GM18505 (cell line): ENCODE measurements around the gene CRK.
"Not testable (repeated sequence)": the region's sequence is repeated elsewhere in the genome, so short reads cannot be mapped to it uniquely, and the experiment has no call there.

Source experiments
- ATAC-seq: cut with Tn5 transposase; IDR thresholded peaks from one replicate; pipeline ENCODE4 v1.9.1; 2021; ENCODE audit not compliant: unreplicated experiment
- POLR2A ChIP-seq: IDR thresholded peaks from 4 replicates; pipeline ENCODE4 v1.6.1; 2011; ENCODE audit warnings: borderline replicate concordance; ENCODE audit not compliant: insufficient read depth, insufficient read length; ENCODE audit errors: extremely low read depth

The CRK gene

DNA sequence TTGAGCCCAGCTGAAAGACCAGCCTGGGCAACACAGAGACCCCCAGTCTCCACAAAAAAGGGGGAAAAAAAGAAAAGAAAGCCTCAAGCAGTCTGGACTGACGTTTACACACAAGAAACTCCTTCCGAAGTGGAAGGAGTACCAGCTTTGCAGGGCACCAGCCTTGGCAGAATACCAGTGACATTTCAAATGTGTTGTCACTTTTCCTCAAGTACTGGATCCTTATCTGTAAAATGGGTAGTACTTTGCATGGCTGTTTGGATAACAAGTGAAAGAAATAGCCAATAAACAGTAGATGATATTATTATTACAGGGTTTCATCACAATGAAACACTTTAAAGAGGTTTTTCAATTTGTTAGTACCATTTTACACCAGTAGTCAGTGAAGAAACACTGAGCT lies 70.2 kb downstream of the CRK start:
- ATAC-seq = no peak
- no peak for TF ChIP-seq POLR2A

DNA sequence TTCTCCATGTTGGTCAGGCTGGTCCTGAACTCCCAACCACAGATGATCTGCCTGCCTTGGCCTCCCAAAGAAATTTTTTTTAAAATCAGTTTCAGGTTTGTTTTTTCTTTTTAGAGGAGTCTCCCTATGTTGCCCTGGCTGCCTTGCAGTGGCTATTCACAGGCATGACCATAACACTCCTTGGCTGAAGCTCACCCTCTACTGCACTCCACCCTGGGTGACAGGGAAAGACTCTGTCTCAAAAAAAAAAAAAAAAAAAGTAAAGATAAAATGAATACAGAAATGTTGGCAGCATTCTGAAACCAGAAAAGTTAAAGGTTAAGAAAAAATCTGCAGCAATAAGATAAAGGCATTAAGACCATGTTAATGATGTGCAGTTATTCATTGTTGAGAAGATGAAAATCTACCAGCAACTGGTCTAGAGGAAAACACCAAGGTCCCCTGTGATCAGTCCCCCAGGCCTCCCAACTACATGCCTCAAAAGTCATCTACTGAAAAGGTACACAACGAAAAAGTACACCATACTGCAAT lies 71.1 kb downstream of the CRK start:
- no peak for TF ChIP-seq POLR2A
- ATAC-seq = no peak

DNA sequence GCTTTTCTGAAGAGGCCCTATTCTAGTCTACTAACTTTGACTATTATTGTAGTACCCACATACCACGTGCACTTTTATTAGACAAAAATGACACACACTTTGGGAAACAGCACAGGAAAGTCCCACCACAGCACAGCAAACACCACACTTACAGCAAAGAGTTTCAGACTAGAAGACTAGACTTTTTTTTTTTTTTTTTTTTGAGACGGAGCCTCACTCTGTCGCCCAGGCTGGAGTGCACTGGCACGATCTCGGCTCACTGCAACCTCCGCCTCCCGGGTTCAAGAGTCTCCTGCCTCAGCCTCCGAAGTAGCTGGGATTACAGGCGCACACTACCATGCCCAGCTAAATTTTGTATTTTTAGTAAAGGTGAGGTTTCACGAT lies 76.1 kb downstream of the CRK start:
- TF ChIP-seq POLR2A = no peak
- no peak for ATAC-seq

DNA sequence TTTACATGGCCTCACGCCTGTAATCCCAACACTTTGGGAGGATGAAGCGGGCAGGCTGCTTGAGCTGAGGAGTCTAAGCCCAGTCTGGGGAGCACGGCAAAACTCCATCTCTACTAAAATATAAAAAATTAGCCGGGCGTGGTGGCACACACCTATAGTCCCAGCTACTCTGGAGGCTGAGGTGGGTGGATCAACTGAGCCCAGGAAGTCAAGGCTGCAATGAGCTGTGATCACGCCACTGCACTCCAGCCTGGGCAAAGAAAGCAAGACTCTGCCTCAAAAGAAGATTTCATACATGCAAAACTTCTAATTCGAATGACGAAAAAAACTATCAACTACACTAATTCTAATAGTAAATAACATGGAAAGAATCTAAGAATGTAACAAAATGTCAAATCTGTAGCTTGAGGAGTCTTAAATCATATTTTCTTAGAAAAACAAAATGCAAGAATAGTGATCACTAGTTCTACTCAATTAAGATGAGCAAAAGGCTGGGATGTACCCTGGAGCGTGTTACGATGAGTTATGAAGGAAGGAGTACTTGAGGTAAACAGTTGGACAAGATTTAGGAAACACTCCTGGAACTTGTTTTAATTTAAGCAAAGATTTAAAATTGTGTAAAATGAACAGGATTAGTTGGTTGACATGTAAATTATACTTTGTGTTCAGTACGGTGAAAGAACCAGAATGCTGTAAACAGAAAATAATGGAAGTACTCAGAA lies 76.7 kb downstream of the CRK start:
- TF ChIP-seq POLR2A = no peak
- ATAC-seq = no peak

DNA sequence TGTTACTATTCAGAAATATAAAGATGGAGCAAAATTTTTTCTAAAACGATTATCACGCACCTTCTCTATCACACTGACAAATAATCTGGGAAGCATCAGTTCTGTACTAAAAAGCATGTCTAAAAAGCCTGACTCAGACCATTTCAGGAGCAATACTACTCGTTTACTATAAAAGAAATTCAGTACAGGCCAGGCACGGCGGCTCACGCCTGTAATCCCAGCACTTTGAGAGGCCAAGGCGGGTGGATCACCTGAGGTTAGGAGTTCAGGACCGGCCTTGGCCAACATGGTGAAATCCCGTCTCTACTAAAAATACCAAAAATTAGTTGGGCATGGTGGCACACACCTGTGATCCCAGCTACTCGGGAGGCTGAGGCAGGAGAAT lies 77.6 kb downstream of the CRK start:
- not testable (repeated sequence) for ATAC-seq

DNA sequence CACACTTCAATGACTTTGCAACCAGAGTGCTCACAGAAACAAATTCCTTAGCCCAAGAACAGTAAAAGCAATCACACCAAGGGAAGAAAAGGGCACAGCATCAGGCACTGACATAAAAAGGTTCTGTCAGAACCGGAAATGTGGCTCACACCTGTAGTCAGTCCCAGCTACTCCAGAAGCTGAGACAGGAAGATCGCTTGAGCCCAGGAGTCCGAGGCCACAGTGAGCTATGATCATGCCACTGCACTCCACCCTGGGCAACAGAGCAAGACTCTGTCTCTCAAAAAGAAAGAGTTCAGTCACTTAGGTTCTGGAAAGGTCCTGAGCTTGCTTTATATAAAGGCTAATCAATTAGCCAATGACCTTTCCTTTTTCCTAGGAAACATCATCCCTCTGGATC lies 78.7 kb downstream of the CRK start:
- ATAC-seq = no peak
- TF ChIP-seq POLR2A = no peak

DNA sequence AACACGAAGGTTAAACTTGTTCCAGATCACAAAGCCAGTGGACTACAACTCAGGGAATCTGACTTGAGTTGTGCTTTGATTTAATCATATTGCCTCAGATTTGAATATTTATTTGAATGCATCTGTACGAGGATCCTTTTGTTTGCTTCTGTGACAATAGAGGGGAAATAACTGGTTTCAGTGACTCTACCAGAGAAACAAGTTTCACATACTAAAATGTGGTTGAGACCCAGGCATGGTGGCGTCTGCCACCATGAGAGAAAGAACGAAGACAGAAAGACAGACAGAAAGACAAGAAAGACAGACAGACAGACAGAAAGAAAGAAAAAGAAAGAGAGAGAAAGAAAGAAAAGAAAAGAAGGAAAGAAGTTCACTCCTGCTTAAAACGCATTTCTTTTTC lies 80.0 kb downstream of the CRK start:
- no peak for ATAC-seq
- no peak for TF ChIP-seq POLR2A

DNA sequence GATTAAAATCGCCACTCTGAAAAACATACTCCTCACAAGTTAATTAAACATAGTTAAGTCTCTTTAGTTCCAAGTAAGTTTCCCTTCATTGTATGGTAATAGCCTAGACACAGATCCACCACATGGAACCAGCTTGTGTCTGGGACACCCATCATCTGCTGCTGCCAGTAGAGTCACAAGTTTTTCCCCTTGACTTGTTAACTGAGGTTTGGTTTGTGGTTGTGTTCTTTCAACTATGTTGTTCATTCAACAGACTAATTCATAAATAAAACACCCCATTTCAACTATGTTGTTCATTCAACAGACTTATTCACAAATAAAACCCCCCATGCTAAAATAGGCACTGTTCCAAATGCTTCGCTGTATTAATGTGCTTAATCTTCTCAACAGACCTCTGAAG lies 80.4 kb downstream of the CRK start:
- TF ChIP-seq POLR2A = no peak
- no peak for ATAC-seq

DNA sequence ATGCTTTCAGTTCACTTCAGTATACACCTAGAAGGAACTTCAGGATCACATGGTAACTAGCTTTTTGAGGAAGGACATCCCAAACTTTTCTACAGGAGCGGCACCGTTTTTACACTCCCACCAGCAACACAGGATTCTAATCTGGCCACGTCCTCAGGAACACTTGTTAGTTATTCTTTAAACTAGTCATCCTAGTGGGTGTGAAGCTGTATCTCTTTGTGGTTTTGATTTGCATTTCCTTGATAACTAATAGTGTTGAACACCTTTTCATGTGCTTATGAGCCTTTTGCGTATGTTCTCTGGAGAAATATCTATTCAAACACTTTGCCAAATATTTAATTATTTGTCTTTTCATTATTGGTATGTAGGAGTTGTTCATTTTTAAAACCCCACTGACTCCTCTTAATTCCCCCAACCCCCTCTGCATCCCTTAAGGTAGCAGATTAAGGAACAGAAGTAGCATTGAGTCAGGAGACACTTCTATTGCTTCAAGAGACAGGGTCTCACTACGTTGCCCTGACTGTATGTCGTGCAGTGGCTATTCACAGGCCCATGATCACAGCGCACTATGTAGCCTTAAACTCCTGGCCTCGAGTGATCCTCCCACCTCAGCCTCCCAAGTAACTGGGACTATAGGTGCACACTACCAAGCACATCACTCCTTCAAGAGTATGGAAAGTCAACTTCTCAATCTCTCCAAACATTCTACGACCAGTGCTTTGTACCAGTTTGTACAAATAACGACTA lies 81.4 kb downstream of the CRK start:
- no peak for ATAC-seq
- no peak for TF ChIP-seq POLR2A

DNA sequence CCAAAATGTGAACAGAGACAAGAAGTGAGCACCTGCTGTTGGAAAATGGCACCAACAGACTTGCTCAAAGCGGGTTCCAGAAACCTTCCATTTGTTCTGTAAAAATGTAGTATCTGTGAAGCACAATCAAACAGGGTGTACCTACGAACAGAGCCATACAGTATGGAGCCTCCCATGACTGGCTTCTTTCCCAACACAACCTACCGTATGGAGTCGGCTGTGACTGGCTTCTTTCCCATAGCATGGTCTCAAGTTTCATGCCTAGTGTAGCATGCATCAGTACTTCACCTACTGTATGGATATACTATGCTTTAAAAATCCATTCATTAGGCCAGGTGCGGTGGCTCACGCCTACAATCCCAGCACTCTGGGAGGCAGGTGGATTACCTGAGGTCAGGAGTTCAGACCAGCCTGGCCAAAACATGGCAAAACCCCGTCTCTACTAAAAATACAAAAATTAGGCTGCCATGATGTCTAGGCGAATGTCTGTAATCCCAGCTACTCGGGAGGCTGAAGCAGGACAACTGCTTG lies 82.3 kb downstream of the CRK start:
- no peak for ATAC-seq
- TF ChIP-seq POLR2A = no peak

DNA sequence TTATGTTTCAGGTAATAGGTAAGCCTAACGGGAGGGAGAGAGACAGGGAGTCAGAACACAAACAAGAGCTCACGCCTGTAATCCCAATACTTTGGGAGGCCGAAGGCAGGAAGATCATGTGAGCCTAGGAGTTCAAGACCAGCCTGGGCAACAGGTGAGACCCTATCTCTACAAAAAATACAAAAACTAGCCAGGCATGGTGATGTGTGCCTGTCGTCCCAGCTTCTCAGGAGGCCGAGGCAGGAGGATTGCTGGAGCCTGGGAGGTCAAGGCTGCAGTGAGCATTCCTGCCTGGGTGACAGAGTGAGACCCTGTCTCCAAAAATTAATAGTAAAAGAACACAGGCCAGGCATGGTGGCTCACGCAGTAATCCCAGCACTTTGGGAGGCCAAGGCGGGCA lies 83.4 kb downstream of the CRK start:
- no peak for ATAC-seq

DNA sequence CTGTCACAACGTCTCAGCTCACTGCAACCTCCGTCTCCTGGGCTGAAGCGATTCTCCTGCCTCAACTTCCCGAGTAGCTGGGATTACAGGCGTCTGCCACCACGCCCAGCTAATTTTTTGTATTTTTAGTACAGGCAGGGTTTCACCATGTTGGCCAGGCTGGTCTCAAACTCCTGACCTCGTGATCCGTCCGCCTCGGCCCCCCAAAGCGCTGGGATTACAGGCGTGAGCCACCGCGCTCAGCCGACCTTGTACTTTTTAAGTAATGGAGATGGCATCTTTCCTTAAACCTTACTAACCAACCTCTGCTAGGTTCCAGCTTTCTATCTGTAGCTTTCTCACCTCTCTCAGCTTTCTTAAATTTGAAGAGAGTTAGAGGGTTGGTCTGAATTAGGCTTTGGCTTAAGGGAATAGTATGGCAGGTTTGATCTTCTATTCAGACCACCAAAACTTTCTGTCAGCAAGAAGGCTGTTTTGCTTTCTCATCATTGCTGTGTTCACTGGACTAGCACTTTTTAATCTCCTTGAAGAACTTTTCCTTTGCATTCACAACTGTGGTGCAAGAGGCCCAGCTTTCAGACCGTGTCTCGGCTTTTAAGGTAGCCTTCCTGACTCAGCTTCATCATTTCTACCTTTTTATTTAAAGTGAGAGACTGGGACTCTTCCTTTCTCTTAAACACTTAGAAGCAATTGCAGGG lies 84.0 kb downstream of the CRK start:
- no peak for TF ChIP-seq POLR2A
- no peak for ATAC-seq

More for the DNA sequence above, 83.4 kb downstream of the CRK start:
- TF ChIP-seq POLR2A = no peak
